ENCODE measurements around the gene FXYD4.

DNA sequence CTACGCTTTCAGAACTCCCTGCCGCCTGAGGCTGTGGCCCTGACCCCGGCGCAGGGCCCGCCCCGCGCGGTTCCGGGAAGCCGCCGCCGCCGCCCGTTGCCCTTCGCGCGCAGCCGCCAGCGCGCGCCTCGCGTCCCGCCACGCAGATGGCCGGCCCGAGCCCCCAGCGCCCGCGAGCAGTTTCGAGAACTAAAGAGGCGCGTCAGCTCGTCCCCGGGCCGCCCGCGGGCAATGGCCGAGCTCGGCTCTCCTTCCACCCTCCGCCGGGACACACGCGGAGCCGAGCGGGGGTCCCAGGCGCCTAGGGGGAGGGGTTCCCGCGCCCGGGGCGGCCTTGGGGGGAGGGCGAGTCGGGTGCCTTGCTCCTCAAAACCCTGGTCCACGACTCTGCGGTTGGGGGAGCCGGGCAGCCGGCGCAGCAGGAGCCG, 35.7 kb downstream of the FXYD4 start:
- TF ChIP-seq, protein P1, sequence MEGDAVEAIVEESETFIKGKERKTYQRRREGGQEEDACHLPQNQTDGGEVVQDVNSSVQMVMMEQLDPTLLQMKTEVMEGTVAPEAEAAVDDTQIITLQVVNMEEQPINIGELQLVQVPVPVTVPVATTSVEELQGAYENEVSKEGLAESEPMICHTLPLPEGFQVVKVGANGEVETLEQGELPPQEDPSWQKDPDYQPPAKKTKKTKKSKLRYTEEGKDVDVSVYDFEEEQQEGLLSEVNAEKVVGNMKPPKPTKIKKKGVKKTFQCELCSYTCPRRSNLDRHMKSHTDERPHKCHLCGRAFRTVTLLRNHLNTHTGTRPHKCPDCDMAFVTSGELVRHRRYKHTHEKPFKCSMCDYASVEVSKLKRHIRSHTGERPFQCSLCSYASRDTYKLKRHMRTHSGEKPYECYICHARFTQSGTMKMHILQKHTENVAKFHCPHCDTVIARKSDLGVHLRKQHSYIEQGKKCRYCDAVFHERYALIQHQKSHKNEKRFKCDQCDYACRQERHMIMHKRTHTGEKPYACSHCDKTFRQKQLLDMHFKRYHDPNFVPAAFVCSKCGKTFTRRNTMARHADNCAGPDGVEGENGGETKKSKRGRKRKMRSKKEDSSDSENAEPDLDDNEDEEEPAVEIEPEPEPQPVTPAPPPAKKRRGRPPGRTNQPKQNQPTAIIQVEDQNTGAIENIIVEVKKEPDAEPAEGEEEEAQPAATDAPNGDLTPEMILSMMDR (conservative IDR thresholded peaks at IDR 0.05; ENCODE audit: low read depth in 2 of 2): no peak
- TF ChIP-seq ZNF331 (CRISPR knock-in tag; IDR thresholded peaks at IDR 0.05; ENCODE audit: low read depth): no peak
